Upper lobe of left lung (tissue), 6 donors: Measurements from ENCODE around the gene PRRT4. TPM values are rescaled to one million over a fixed set of nuclear protein-coding genes. Genes with fewer than 3 reads are reported as not detected.

Experiments
- ATAC-seq, 2 donors: fragments of 200-7000 bp; cut with Tn5 transposase; one replicate each; pipeline ENCODE4 v1.9.1; 2022; ENCODE audit warnings: mild to moderate bottlenecking in 2 of 2, moderate library complexity in 2 of 2; ENCODE audit not compliant: low FRiP score in 2 of 2
- DNase-seq, 2 donors: peaks; one replicate each; pipeline ENCODE4 v3.0.0-alpha.2; 2019 to 2020
- H3K27ac ChIP-seq, 4 donors: fragments of 200-600 bp; sonication (generic); one replicate each; pipeline ENCODE4 v1.5.1; 2016 to 2019
- H3K27me3 ChIP-seq, 4 donors: fragments of 200-600 bp; sonication (generic); one replicate each; pipeline ENCODE4 v1.5.1; 2017 to 2019
- H3K36me3 ChIP-seq, 4 donors: fragments of 200-600 bp; sonication (generic); one replicate each; pipeline ENCODE4 v1.5.1; 2016 to 2019
- H3K4me1 ChIP-seq, 4 donors: fragments of 200-600 bp; sonication (generic); one replicate each; pipeline ENCODE4 v1.5.1; 2018 to 2019
- H3K4me3 ChIP-seq, 4 donors: fragments of 200-600 bp; sonication (generic); one replicate each; pipeline ENCODE4 v1.5.1; 2017 to 2019; ENCODE audit warnings: mild to moderate bottlenecking in 2 of 4, moderate library complexity in 1 of 4
- H3K9me3 ChIP-seq, 4 donors: fragments of 200-600 bp; sonication (generic); one replicate each; pipeline ENCODE4 v1.5.1; 2018 to 2019
- CTCF ChIP-seq, 6 experiments: fragments of 450-650 bp in 4 of 6; fragments of 200-600 bp in 2 of 6; sonication (generic) in 2 of 6; IDR thresholded peaks; one replicate each; pipeline ENCODE4 v1.5.1; 2016 to 2019; ENCODE audit warnings: antibody characterized with exemption in 6 of 6
- EP300 ChIP-seq, 4 donors: sonication (generic); formaldehyde crosslinking; IDR thresholded peaks; one replicate each; pipeline ENCODE4 v1.5.1; 2017; ENCODE audit warnings: antibody characterized with exemption in 4 of 4, control low read depth in 2 of 4
- POLR2A ChIP-seq, 4 donors: fragments of 450-650 bp; IDR thresholded peaks; one replicate each; pipeline ENCODE4 v1.5.1; 2016 to 2017; ENCODE audit warnings: antibody characterized with exemption in 4 of 4, mild to moderate bottlenecking in 2 of 4
- POLR2AphosphoS5 ChIP-seq, 2 donors: sonication (generic); formaldehyde crosslinking; IDR thresholded peaks; one replicate each; pipeline ENCODE4 v1.5.1; 2017; ENCODE audit warnings: antibody characterized with exemption in 2 of 2
- WGBS, 2 donors: methylation state at CpG; one replicate each; pipeline ENCODE4 v1.1.5; 2017 to 2018; 5-methylcytosine and 5-hydroxymethylcytosine counted together
- total RNA-seq, 6 donors: library from RNA; depleted of rRNA in 4 of 6; stranded (reverse); fragments of >200 nt in 4 of 6; gene quantifications; one replicate each; pipeline versions ENCODE4 v1.1.0 to v1.2.1, GENCODE V29; 2016 to 2021
- donor health status: DM: no; HTN: no; CAD: no; lungs with moderate emphysema.
- donor health status: DM: no; HTN: yes; CAD: no; lungs with severe emphysema.

PRRT4 gene
- total RNA-seq, 6 donors from 2014 or later: 0.30 to 10.5 (median 0.91) TPM

GRCh38 chr7:128359336-128359735, 2.2 kb downstream of the PRRT4 start:
- Histone ChIP-seq H3K4me3 (no peak overlapping the region), H3K9me3 (no peaks in the 10 kb centered on the region), H3K4me1 (peaks cover 17 to 24% (median 20%) of the 10 kb centered on the region in 4 donors), H3K27ac (no peak overlapping the region), H3K36me3 (no peaks in the 10 kb centered on the region), H3K27me3 (peaks cover 0 to 7% (median 0%) of the 10 kb centered on the region in 4 donors)
- WGBS, 2 donors: 99% methylated on average over 12 of the region's 12 CpGs; no CpG with 5 or more reads in 1 of the 2 donors
- ATAC-seq (peak in 1 of 2 donors; percentile 2), DNase-seq (peak in 1 of 2 donors; percentile 65)
- TF ChIP-seq CTCF (IDR thresholded peaks at IDR 0.05) (no peak), POLR2A (IDR thresholded peaks at IDR 0.05) (no peak)

- WGBS, 2 donors: 67% methylated on average over 1 of the region's 1 CpG
- H3K36me3 ChIP-seq: no peaks in the 10 kb centered on the region
- no peak overlapping the region for H3K27ac ChIP-seq
- no peak for TF ChIP-seq CTCF (IDR thresholded peaks at IDR 0.05)
- TF ChIP-seq EP300 (IDR thresholded peaks at IDR 0.05): no peak
- TF ChIP-seq POLR2AphosphoS5 (IDR thresholded peaks at IDR 0.05): no peak
- TF ChIP-seq POLR2A (IDR thresholded peaks at IDR 0.05): no peak
- no peak for ATAC-seq
- H3K4me3 ChIP-seq: no peak overlapping the region
- peaks cover 0 to 7% (median 0%) of the 10 kb centered on the region in 4 donors for H3K27me3 ChIP-seq
- DNase-seq: no peak
- H3K9me3 ChIP-seq: no peaks in the 10 kb centered on the region
- peaks cover 17 to 24% (median 20%) of the 10 kb centered on the region in 4 donors for H3K4me1 ChIP-seq
These were observed 3.3 kb downstream of the PRRT4 start for GRCh38 chr7:128358233-128358632.

GRCh38 chr7:128357217-128357613, 4.3 kb downstream of the PRRT4 start:
- no peaks in the 10 kb centered on the region for H3K36me3 ChIP-seq
- H3K4me1 ChIP-seq: peaks cover 19 to 25% (median 22%) of the 10 kb centered on the region in 4 donors
- ATAC-seq (no peak), DNase-seq (no peak)
- H3K27ac ChIP-seq: no peak overlapping the region
- 92% methylated on average over 6 of the region's 6 CpGs; no CpG with 5 or more reads in 1 of the 2 donors for WGBS, 2 donors
- no peaks in the 10 kb centered on the region for H3K9me3 ChIP-seq
- TF ChIP-seq CTCF (IDR thresholded peaks at IDR 0.05) (no peak), POLR2A (IDR thresholded peaks at IDR 0.05) (no peak), POLR2AphosphoS5 (IDR thresholded peaks at IDR 0.05) (no peak), EP300 (IDR thresholded peaks at IDR 0.05) (no peak)
- H3K4me3 ChIP-seq: no peak overlapping the region
- H3K27me3 ChIP-seq: peaks cover 0 to 11% (median 4%) of the 10 kb centered on the region in 4 donors

GRCh38 chr7:128356546-128357216, 4.8 kb downstream of the PRRT4 start:
- ATAC-seq: no peak
- WGBS, 2 donors: 90 to 92% methylated on average over 2 of the region's 2 CpGs
- H3K9me3 ChIP-seq: no peaks in the 10 kb centered on the region

More at GRCh38 chr7:128356546-128357216, 4.8 kb downstream of the PRRT4 start:
- Histone ChIP-seq H3K4me1 (peaks cover 17 to 25% (median 22%) of the 10 kb centered on the region in 4 donors), H3K27me3 (peaks cover 0 to 14% (median 7%) of the 10 kb centered on the region in 4 donors), H3K27ac (no peak overlapping the region), H3K4me3 (no peak overlapping the region), H3K36me3 (no peaks in the 10 kb centered on the region)
- TF ChIP-seq CTCF (IDR thresholded peaks at IDR 0.05): no peak
- TF ChIP-seq EP300 (IDR thresholded peaks at IDR 0.05): no peak
- no peak for TF ChIP-seq POLR2AphosphoS5 (IDR thresholded peaks at IDR 0.05)
- no peak for TF ChIP-seq POLR2A (IDR thresholded peaks at IDR 0.05)
- DNase-seq: no peak
